Measurements from ENCODE around the gene PPY. TPM values are rescaled to one million over a fixed set of nuclear protein-coding genes. Genes with fewer than 3 reads are reported as not detected.
"Not testable (repeated sequence)": the region's sequence is repeated elsewhere in the genome, so short reads cannot be mapped to it uniquely, and the experiment has no call there.

Gene PPY
- total and polyA plus RNA-seq, 2 donors (not counting 1 experiment from before 2014, with no cell fraction given), result not detected

DNA sequence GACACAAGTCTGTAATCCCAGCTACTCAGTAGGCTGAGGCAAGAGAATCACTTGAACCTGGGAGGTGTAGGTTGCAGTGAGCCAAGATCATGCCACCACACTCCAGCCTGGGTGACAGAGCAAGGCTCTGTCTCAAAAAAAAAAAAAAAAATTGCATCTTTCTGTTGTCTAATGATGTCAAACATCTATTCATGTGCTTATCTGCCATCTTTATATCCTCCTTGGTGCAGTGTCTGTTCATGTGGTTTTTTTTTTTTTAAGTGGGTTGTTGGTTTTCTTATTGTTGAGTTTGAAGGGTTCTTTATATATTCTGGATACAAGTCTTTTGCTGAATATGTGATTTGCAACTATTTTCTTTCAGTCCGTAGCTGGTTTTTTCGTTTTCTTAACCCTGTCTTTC, 29.2 kb upstream of the PPY start:
- not testable (repeated sequence) for H3K27ac ChIP-seq (ENCODE audit: insufficient read depth, low read length); H3K9me3 ChIP-seq (ENCODE audit: control insufficient read depth, insufficient read depth, low read depth, low read length); H3K4me3 ChIP-seq (replicated peaks in 1 of 4; ENCODE audit: control extremely low read depth in 1 of 4, insufficient read depth in 1 of 4, low read depth in 3 of 4, low read length in 4 of 4); H3K4me2 ChIP-seq (ENCODE audit: extremely low read depth, insufficient read depth, low read length); H3K4me1 ChIP-seq (ENCODE audit: control insufficient read depth, extremely low read depth, insufficient read depth, low read length); H3K79me2 ChIP-seq (ENCODE audit: control insufficient read depth, insufficient read depth, low read length); H2AFZ ChIP-seq (ENCODE audit: low read length); H4K20me1 ChIP-seq (ENCODE audit: control insufficient read depth, extremely low read depth, insufficient read depth, low read length); H3K27me3 ChIP-seq (ENCODE audit: control insufficient read depth, insufficient read depth, low read length); H3K36me3 ChIP-seq (ENCODE audit: control insufficient read depth, insufficient read depth, low read length); DNase-seq (ENCODE audit: low read depth in 2 of 2); H3K9ac ChIP-seq (ENCODE audit: insufficient read depth, low read length)

DNA sequence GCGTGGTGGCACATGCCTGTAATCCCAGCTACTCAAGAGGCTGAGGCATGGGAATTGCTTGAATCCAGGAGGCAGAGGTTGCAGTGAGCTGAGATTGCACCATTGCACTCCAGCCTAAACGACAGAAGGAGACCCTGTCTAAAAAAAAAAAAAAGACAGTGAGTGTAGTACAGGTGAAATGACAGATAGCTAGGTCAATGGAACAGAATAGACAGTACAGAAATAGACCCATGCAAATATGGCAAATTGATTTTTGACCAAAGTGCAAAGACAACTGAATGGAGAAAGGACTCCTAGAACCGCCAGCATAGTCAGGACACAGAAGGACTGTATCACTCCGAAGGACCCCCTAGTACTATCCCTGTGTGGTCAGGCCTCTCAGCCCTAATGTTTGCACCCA, 28.1 kb upstream of the PPY start:
- Histone ChIP-seq H3K4me2 (ENCODE audit: extremely low read depth, insufficient read depth, low read length) (no peak overlapping the region), H2AFZ (ENCODE audit: low read length) (no peak overlapping the region), H3K36me3 (ENCODE audit: control insufficient read depth, insufficient read depth, low read length) (no peaks in the 10 kb centered on the region), H3K79me2 (ENCODE audit: control insufficient read depth, insufficient read depth, low read length) (no peaks in the 10 kb centered on the region), H3K9ac (ENCODE audit: insufficient read depth, low read length) (no peak overlapping the region), H3K4me1 (ENCODE audit: control insufficient read depth, extremely low read depth, insufficient read depth, low read length) (no peaks in the 10 kb centered on the region), H4K20me1 (ENCODE audit: control insufficient read depth, extremely low read depth, insufficient read depth, low read length) (no peaks in the 10 kb centered on the region), H3K9me3 (ENCODE audit: control insufficient read depth, insufficient read depth, low read depth, low read length) (no peaks in the 10 kb centered on the region), H3K4me3 (replicated peaks in 1 of 4; ENCODE audit: control extremely low read depth in 1 of 4, insufficient read depth in 1 of 4, low read depth in 3 of 4, low read length in 4 of 4) (no peak overlapping the region), H3K27ac (ENCODE audit: insufficient read depth, low read length) (no peak overlapping the region), H3K27me3 (ENCODE audit: control insufficient read depth, insufficient read depth, low read length) (peaks cover 3% of the 10 kb centered on the region)
- no peak for DNase-seq (ENCODE audit: low read depth in 2 of 2)
- no peak for TF ChIP-seq EZH2 (IDR thresholded peaks at IDR 0.05; ENCODE audit: low read length, missing control alignments)
- TF ChIP-seq, protein P1, sequence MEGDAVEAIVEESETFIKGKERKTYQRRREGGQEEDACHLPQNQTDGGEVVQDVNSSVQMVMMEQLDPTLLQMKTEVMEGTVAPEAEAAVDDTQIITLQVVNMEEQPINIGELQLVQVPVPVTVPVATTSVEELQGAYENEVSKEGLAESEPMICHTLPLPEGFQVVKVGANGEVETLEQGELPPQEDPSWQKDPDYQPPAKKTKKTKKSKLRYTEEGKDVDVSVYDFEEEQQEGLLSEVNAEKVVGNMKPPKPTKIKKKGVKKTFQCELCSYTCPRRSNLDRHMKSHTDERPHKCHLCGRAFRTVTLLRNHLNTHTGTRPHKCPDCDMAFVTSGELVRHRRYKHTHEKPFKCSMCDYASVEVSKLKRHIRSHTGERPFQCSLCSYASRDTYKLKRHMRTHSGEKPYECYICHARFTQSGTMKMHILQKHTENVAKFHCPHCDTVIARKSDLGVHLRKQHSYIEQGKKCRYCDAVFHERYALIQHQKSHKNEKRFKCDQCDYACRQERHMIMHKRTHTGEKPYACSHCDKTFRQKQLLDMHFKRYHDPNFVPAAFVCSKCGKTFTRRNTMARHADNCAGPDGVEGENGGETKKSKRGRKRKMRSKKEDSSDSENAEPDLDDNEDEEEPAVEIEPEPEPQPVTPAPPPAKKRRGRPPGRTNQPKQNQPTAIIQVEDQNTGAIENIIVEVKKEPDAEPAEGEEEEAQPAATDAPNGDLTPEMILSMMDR (conservative IDR thresholded peaks at IDR 0.05 in 1 of 2, IDR thresholded peaks at IDR 0.05 in 1 of 2; ENCODE audit: low read depth in 1 of 2, low read length in 2 of 2), result no peak

DNA sequence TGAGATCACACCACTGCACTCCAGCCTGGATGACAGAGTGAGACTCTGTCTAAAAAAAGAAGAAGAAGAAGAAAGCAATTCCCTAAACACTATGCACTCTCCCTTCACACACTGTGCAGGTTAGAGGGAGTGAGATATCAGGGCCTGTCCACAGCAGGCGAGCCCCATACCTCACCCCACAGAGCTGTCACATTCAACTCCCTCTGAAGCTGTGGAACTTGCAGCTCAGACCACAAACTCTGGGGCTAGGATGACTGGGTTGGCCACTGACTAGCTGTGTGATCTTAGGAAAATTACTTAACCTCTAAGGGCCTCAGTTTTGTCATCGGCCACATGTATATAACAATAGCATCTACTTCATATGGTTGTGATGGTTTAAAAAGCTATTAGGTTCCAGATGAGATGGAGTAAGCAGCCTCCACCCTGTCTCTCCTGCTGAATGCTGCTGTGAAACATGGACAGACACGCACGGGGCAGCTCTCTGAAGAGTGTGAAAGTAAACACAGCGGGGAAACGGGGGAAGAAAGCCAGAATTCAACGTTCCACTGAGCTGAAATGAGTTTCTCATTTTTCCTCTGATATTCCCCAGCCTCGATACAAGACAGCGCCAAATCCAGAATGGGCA, 25.1 kb upstream of the PPY start:
- TF ChIP-seq EZH2 (IDR thresholded peaks at IDR 0.05; ENCODE audit: low read length, missing control alignments), result no peak
- TF ChIP-seq, protein P1 (conservative IDR thresholded peaks at IDR 0.05 in 1 of 2, IDR thresholded peaks at IDR 0.05 in 1 of 2; ENCODE audit: low read depth in 1 of 2, low read length in 2 of 2), result no peak
- Histone ChIP-seq H3K27ac (ENCODE audit: insufficient read depth, low read length) (no peak overlapping the region), H3K4me2 (ENCODE audit: extremely low read depth, insufficient read depth, low read length) (peak overlapping the region; percentile 73), H3K79me2 (ENCODE audit: control insufficient read depth, insufficient read depth, low read length) (no peaks in the 10 kb centered on the region), H4K20me1 (ENCODE audit: control insufficient read depth, extremely low read depth, insufficient read depth, low read length) (no peaks in the 10 kb centered on the region), H3K9me3 (ENCODE audit: control insufficient read depth, insufficient read depth, low read depth, low read length) (no peaks in the 10 kb centered on the region), H2AFZ (ENCODE audit: low read length) (peak overlapping the region; percentile 45), H3K9ac (ENCODE audit: insufficient read depth, low read length) (no peak overlapping the region), H3K4me3 (replicated peaks in 1 of 4; ENCODE audit: control extremely low read depth in 1 of 4, insufficient read depth in 1 of 4, low read depth in 3 of 4, low read length in 4 of 4) (peak overlapping the region in 1 of 4 experiments; percentile 33), H3K27me3 (ENCODE audit: control insufficient read depth, insufficient read depth, low read length) (peaks cover 5% of the 10 kb centered on the region), H3K4me1 (ENCODE audit: control insufficient read depth, extremely low read depth, insufficient read depth, low read length) (no peaks in the 10 kb centered on the region), H3K36me3 (ENCODE audit: control insufficient read depth, insufficient read depth, low read length) (no peaks in the 10 kb centered on the region)
- DNase-seq (ENCODE audit: low read depth in 2 of 2), result no peak
